GM12891 (cell line): Measurements from ENCODE around the gene EVI5L.

ENCODE experiments used
- PAX5 ChIP-seq: IDR thresholded peaks from 2 replicates; pipeline ENCODE4 v1.6.1; 2011; ENCODE audit warnings: low read length, moderate library complexity, mild to moderate bottlenecking; ENCODE audit not compliant: insufficient read depth, severe bottlenecking
- POLR2AphosphoS5 ChIP-seq: IDR thresholded peaks from 2 replicates; pipeline ENCODE4 v1.6.1; 2011; ENCODE audit warnings: low read depth, low read length, control low read depth
- TAF1 ChIP-seq: IDR thresholded peaks from 2 replicates; pipeline ENCODE4 v1.6.1; 2011; ENCODE audit warnings: low read depth, low read length, control low read depth

DNA sequence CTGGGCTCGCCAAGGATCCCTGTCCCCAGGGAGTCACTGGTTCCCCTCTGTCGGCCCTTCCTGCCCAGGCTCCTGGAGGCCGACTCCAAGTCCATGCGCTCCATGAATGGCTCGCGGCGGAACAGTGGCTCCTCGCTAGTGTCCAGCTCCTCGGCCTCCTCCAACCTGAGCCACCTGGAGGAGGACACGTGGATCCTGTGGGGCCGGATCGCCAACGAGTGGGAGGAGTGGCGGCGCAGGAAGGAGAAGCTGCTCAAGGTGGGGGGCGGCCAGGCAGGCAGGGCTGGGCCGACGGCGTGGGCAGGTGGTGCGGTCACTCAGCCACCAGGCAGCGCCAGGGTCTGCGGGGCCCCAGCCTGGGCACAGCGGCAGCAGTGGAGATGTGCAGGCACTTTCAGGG, 17.6 kb downstream of the EVI5L start:
- no peak for TF ChIP-seq TAF1
- no peak for TF ChIP-seq PAX5
- no peak for TF ChIP-seq POLR2AphosphoS5
